Endothelial cell of umbilical vein (primary cell): ENCODE data around the gene IMPA2. TPM values are rescaled to one million over a fixed set of nuclear protein-coding genes. Genes with fewer than 3 reads are reported as not detected.

Experiments
- BruUV-seq: library from RNA; stranded (reverse); fragments of 400-500 nt; replicated peaks from 2 replicates; lab custom pipeline; 2021; lab: Mats Ljungman, UMichigan
- CTCF ChIA-PET: fragments of 300-600, 350-600 bp; sonication (Branson Sonifier 250); formaldehyde crosslinking; loops from one replicate; lab custom pipeline; 2021; ENCODE audit warnings: antibody characterized with exemption, inconsistent platforms; lab: Charles Lee
- POLR2A ChIA-PET: fragments of 300-600, 350-600 bp; sonication (Branson Sonifier 250); formaldehyde crosslinking; loops from one replicate; lab custom pipeline; 2021; ENCODE audit warnings: antibody characterized with exemption, inconsistent platforms; lab: Charles Lee
- DNase-seq: peaks from one replicate; pipeline ENCODE4 v3.0.0-alpha.2; 2011; ENCODE audit warnings: low read depth, low spot score
- FAIRE-seq: peaks from 2 replicates; lab custom pipeline; 2011; peaks lifted over from hg19 to GRCh38; lab: Jason Lieb, UNC
- H2AFZ ChIP-seq: 2 replicates; pipeline ENCODE4 v1.6.0; 2012; ENCODE audit warnings: low read depth, low read length, control low read depth, inconsistent platforms
- H3K27ac ChIP-seq: 2 replicates; pipeline ENCODE4 v1.5.1; 2011; ENCODE audit warnings: low read depth, mild to moderate bottlenecking, control low read depth, low read length, moderate library complexity; ENCODE audit not compliant: insufficient read depth
- H3K27me3 ChIP-seq, 2 experiments: 2 replicates each; pipeline versions ENCODE4 v1.6.0 to v1.6.1; 2011; ENCODE audit warnings: low read length in 2 of 2, mixed read lengths in 1 of 2; ENCODE audit not compliant: control insufficient read depth in 2 of 2, insufficient read depth in 2 of 2
- H3K36me3 ChIP-seq, 2 experiments: 2 replicates in 1 of 2; 3 replicates in 1 of 2; pipeline ENCODE4 v1.5.1; 2011; ENCODE audit warnings: low read length in 2 of 2, mild to moderate bottlenecking in 1 of 2, moderate library complexity in 1 of 2; ENCODE audit not compliant: control insufficient read depth in 2 of 2, insufficient read depth in 2 of 2; ENCODE audit errors: extremely low read depth in 1 of 2
- H3K4me1 ChIP-seq: 3 replicates; pipeline ENCODE4 v1.5.1; 2011; ENCODE audit warnings: mild to moderate bottlenecking, low read length; ENCODE audit not compliant: control insufficient read depth, insufficient read depth; ENCODE audit errors: extremely low read depth
- H3K4me2 ChIP-seq: 2 replicates; pipeline ENCODE4 v1.6.1; 2011; ENCODE audit warnings: low read length, control low read depth, mixed read lengths; ENCODE audit not compliant: insufficient read depth
- H3K4me3 ChIP-seq, 3 experiments: fragments of 200-600 bp in 1 of 3; sonication (generic), shearing (Covaris generic) in 1 of 3; replicated peaks in 1 of 3; 2 replicates each; pipeline ENCODE4 v1.5.1; 2011 to 2016; ENCODE audit warnings: control low read depth in 3 of 3, low read length in 3 of 3, mild to moderate bottlenecking in 2 of 3, inconsistent platforms in 1 of 3, low read depth in 1 of 3, moderate library complexity in 1 of 3; ENCODE audit not compliant: insufficient read depth in 1 of 3
- H3K79me2 ChIP-seq: 2 replicates; pipeline ENCODE4 v1.6.0; 2012; ENCODE audit warnings: low read length, inconsistent platforms; ENCODE audit not compliant: control insufficient read depth, insufficient read depth
- H3K9ac ChIP-seq: replicated peaks from 2 replicates; pipeline ENCODE3; 2011; ENCODE audit warnings: low read length, control low read depth; ENCODE audit not compliant: insufficient read depth; ENCODE audit errors: extremely low read depth
- H3K9me1 ChIP-seq: replicated peaks from 3 replicates; pipeline ENCODE4 v1.6.0; 2011; ENCODE audit warnings: mild to moderate bottlenecking, low read length; ENCODE audit not compliant: control insufficient read depth, insufficient read depth; ENCODE audit errors: extremely low read depth
- H3K9me3 ChIP-seq: replicated peaks from 2 replicates; pipeline ENCODE4 v1.5.1; 2012; ENCODE audit warnings: low read length, inconsistent platforms; ENCODE audit not compliant: control insufficient read depth, insufficient read depth
- H4K20me1 ChIP-seq: replicated peaks from 2 replicates; pipeline ENCODE3; 2011; ENCODE audit warnings: mild to moderate bottlenecking, low read length; ENCODE audit not compliant: control insufficient read depth, insufficient read depth; ENCODE audit errors: extremely low read depth
- CTCF ChIP-seq, 2 donors: IDR thresholded peaks; 1 replicate in 1 of 2; 2 replicates in 1 of 2; pipeline ENCODE4 v1.5.1; 2011; ENCODE audit warnings: low read length in 2 of 2, mild to moderate bottlenecking in 2 of 2, moderate library complexity in 2 of 2, control low read depth in 1 of 2, inconsistent platforms in 1 of 2, low read depth in 1 of 2; ENCODE audit not compliant: insufficient read depth in 1 of 2; ENCODE audit errors: extremely low read depth in 1 of 2
- EZH2 ChIP-seq: IDR thresholded peaks from 2 replicates; pipeline ENCODE4 v1.6.1; 2012; ENCODE audit warnings: borderline replicate concordance, low read depth, mild to moderate bottlenecking, moderate library complexity, low read length, inconsistent platforms; ENCODE audit not compliant: severe bottlenecking
- FOS ChIP-seq: IDR thresholded peaks from 2 replicates; pipeline ENCODE4 v1.6.1; 2011; ENCODE audit warnings: mild to moderate bottlenecking, low read length, moderate library complexity, borderline replicate concordance; ENCODE audit not compliant: insufficient read depth
- GATA2 ChIP-seq: IDR thresholded peaks from 2 replicates; pipeline ENCODE4 v1.7.0; 2011; ENCODE audit warnings: low read depth, mild to moderate bottlenecking, moderate library complexity, mixed read lengths, low read length; ENCODE audit not compliant: insufficient read length, insufficient read depth
- JUN ChIP-seq: IDR thresholded peaks from 2 replicates; pipeline ENCODE4 v1.6.1; 2011; ENCODE audit warnings: borderline replicate concordance, low read depth; ENCODE audit not compliant: insufficient read length, insufficient read depth
- MAX ChIP-seq: IDR thresholded peaks from 2 replicates; pipeline ENCODE4 v1.6.1; 2011; ENCODE audit not compliant: insufficient read depth, insufficient read length
- MYC ChIP-seq: IDR thresholded peaks from one replicate; pipeline ENCODE4 v1.6.1; 2011; ENCODE audit warnings: mild to moderate bottlenecking, low read depth, low read length
- POLR2A ChIP-seq: IDR thresholded peaks from 2 replicates; pipeline ENCODE4 v1.6.1; 2012; ENCODE audit warnings: low read depth, mild to moderate bottlenecking, control low read depth, low read length
- POLR2AphosphoS5 ChIP-seq: IDR thresholded peaks from 2 replicates; pipeline ENCODE4 v1.6.1; 2012; ENCODE audit warnings: low read depth, mild to moderate bottlenecking, control low read depth, low read length, moderate library complexity; ENCODE audit not compliant: insufficient read depth
- dilution Hi-C: fragments of 300-500 bp; cut with MboI; formaldehyde crosslinking; loops from one replicate; pipeline ENCODE4 v1.15.0; 2019; ENCODE audit warnings: low sequenced_read_pairs; ENCODE audit not compliant: extremely low pct_ligation_motif_present
- intact Hi-C: fragments of 100-400 bp; cut with micrococcal nuclease; formaldehyde crosslinking; loops from one replicate; pipeline ENCODE4 v1.10.0; 2022
- polyA plus RNA-seq, 4 experiments: library from polyadenylated mRNA; depleted of rRNA in 3 of 4; stranded (reverse) in 3 of 4; unstranded in 1 of 4; fragments of >200 nt; gene quantifications; 2 replicates each; pipeline versions ENCODE4 v1.2.1 to v1.2.3, GENCODE V29; 2011 to 2012; ENCODE audit warnings: missing spikeins in 1 of 4
- total RNA-seq: library from RNA; stranded (reverse); gene quantifications from 2 replicates; pipeline ENCODE4 v1.2.3, GENCODE V29; 2021

Gene IMPA2
- total and polyA plus RNA-seq, 2 donors (not counting 3 experiments of a cell fraction or from before 2014, with no cell fraction given): 6.1 to 8.0 TPM

- Histone ChIP-seq H3K27ac (no peak overlapping the region), H4K20me1 (no peaks in the 10 kb centered on the region), H3K9me3 (no peaks in the 10 kb centered on the region), H3K79me2 (no peaks in the 10 kb centered on the region), H3K9me1 (no peaks in the 10 kb centered on the region), H3K4me1 (no peaks in the 10 kb centered on the region), H3K36me3 (no peaks in the 10 kb centered on the region), H3K4me3 (no peak overlapping the region), H3K27me3 (no peaks in the 10 kb centered on the region), H3K9ac (no peak overlapping the region), H2AFZ (no peak overlapping the region), H3K4me2 (no peak overlapping the region)
- ChIA-PET CTCF (interaction anchor here (1.0 to 4.5 kb wide), 4 partner anchors 11 to 68 kb away, joined by 3 to 37 read pairs (median 6); no protein-coding TSS in a partner anchor), POLR2A (no interaction called here)
- DNase-seq (no peak), FAIRE-seq (no peak)
- TF ChIP-seq GATA2 (no peak), EZH2 (no peak), POLR2A (no peak), POLR2AphosphoS5 (no peak), MAX (no peak), JUN (no peak), MYC (no peak), FOS (no peak), CTCF (IDR thresholded peaks at IDR 0.05; ENCODE audit: extremely low read depth in 1 of 2, insufficient read depth in 1 of 2, low read depth in 1 of 2, low read length in 2 of 2) (no peak)
- dilution Hi-C loops: no loop called here
- intact Hi-C loops: no loop called here
- BruUV-seq: no TSS peak
These were observed 24.5 kb downstream of the IMPA2 start for GRCh38 chr18:12005538-12006487.
